Heart right ventricle (tissue), 16 donors: ENCODE results near the gene HPS1. TPM values are rescaled to one million over a fixed set of nuclear protein-coding genes. Genes with fewer than 3 reads are reported as not detected.
A peak's percentile ranks its signal among the peaks of the same experiment; 100 is the strongest.

ENCODE experiments used
- ATAC-seq, 8 donors: fragments of 200-7000 bp; cut with Tn5 transposase; one replicate each; pipeline ENCODE4 v1.9.1; 2020; ENCODE audit warnings: mild to moderate bottlenecking in 8 of 8, moderate library complexity in 8 of 8, moderate number of reproducible peaks in 1 of 8
- DNase-seq, 2 donors: peaks; one replicate each; pipeline ENCODE4 v3.0.0-alpha.2; 2020
- H3K27ac ChIP-seq, 10 donors: fragments of 200-600 bp; sonication (generic) in 2 of 10; one replicate each; pipeline versions ENCODE4 v1.5.0 to v1.8.0; 2020 to 2022; ENCODE audit warnings: mild to moderate bottlenecking in 3 of 10
- H3K27me3 ChIP-seq, 7 donors: fragments of 200-600 bp; one replicate each; pipeline ENCODE4 v1.8.0; 2021 to 2022; ENCODE audit warnings: mild to moderate bottlenecking in 2 of 7
- H3K36me3 ChIP-seq, 9 donors: fragments of 200-600 bp; sonication (generic) in 1 of 9; one replicate each; pipeline versions ENCODE4 v1.5.0 to v1.8.0; 2020 to 2022; ENCODE audit warnings: mild to moderate bottlenecking in 2 of 9
- H3K4me1 ChIP-seq, 9 donors: fragments of 200-600 bp; sonication (generic) in 1 of 9; one replicate each; pipeline versions ENCODE4 v1.5.0 to v1.8.0; 2020 to 2022; ENCODE audit warnings: mild to moderate bottlenecking in 4 of 9
- H3K4me3 ChIP-seq, 10 donors: fragments of 200-600 bp; sonication (generic) in 2 of 10; one replicate each; pipeline versions ENCODE4 v1.5.0 to v1.8.0; 2020 to 2022; ENCODE audit warnings: mild to moderate bottlenecking in 7 of 10, moderate library complexity in 2 of 10
- H3K9me3 ChIP-seq, 11 donors: fragments of 200-600 bp in 10 of 11; sonication (generic) in 2 of 11; one replicate each; pipeline versions ENCODE4 v1.5.0 to v1.8.0; 2013 to 2022; ENCODE audit warnings: mild to moderate bottlenecking in 2 of 11, control low read depth in 1 of 11, moderate library complexity in 1 of 11
- WGBS, 2 donors: extraction: QIAGEN DNeasy Blood & Tissue Kit; methylation state at CpG; one replicate each; pipeline ENCODE4 v1.1.7; 2013; ENCODE audit warnings: inconsistent platforms in 1 of 2; 5-methylcytosine and 5-hydroxymethylcytosine counted together
- intact Hi-C, 10 donors: fragments of 100-400 bp; cut with DNase I; formaldehyde crosslinking; loops; one replicate each; pipeline versions ENCODE4 v1.11.1 to v1.14.2; 2022
- polyA plus RNA-seq, 2 donors: library from polyadenylated mRNA; stranded (reverse); fragments of 200-250 nt; gene quantifications; one replicate each; pipeline ENCODE4 v1.2.3, GENCODE V29; 2013
- total RNA-seq, 10 donors: library from RNA; stranded (reverse); fragmentation: NEBNext Ultra II Directional in 3 of 10; extraction: Animal tissue kit (Norgen Biotek cat#: 25700) in 3 of 10; gene quantifications; one replicate each; pipeline versions ENCODE4 v1.2.1 to v1.2.4, GENCODE V29; 2021 to 2023
- TF ChIP-seq, protein P1 (sequence below), 9 donors: fragments of 200-600 bp; sonication (generic) in 2 of 9; IDR thresholded peaks; one replicate each; pipeline versions ENCODE4 v1.5.0 to v1.8.0; 2021 to 2022; ENCODE audit warnings: antibody characterized with exemption in 9 of 9, mild to moderate bottlenecking in 5 of 9, moderate library complexity in 1 of 9
- donor health status: Arrhythmogenic right ventricular cardiomyopathy.
- donor health status: ischemic (EF 13 %, LVEDD 7.1; RV severe dilation, severe dysfunction).
- donor health status: healthy with polysubstance abuse.
- donor health status: DM: no; HTN: yes; CAD: no.
- donor health status: DM: no; HTN: no; CAD: no.
- donor health status: ischemic (EF 25% LVEDD 6.9; RV normal size, moderate dysfunction).
- donor health status: ischemic (EF 25% LVEDD 5.7; RV mildly dilated, moderate dysfunction).
- donor health status: healthy.
- donor health status: DM: yes; HTN: yes; CAD: no.
- donor health status: Ischemic cardiomyopathy.
- donor health status: ischemic (EF 35%, LVEDD 5.7; RV mildly dilated, moderate dysfunction).
- donor health status: nonischemic (EF 11% LVEDD 7.7; RV severe dilation, severe dysfunction).
- donor health status: DM: yes; HTN: yes; CAD: no.
- donor health status: PGD.
- donor health status: ischemic (EF 29% LVEDD 5.4; RV normal size, mild dysfunction).
- donor health status: nonischemic (EF 23%, LVEDD 6.1; RV moderate dilation, normal function).

Gene HPS1
- total and polyA plus RNA-seq, 12 donors: 21.2 to 54.3 (median 33.4) TPM

DNA sequence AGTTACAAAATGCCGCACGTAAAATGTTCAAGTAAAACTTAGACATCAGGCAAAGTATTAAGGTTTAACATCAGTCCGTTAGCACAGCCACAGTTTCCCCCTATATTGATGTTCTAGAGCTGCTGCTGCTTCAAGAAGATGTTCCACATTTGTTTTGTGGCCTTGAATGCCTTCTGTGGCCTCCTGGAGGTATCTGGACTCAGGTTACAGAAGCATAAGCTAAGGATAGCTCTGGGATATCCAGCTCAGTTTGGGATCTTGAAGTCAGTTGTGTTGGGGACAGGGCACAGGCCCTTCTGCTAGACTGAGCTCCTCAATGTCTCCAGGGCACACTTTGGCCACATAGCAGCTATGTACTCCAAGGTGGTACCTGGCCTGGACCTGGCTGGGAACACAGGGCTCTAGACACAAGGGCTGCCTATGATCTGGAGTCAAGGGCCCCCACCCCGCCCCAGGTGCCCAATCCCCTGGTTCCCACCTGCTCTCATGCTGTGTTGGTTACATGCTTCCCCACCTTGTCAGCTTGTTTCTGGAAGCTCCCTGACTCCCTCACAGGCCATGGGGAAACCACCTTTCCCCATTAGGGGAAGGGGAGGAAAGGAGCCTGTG lies 36.5 kb downstream of the HPS1 start:
- Histone ChIP-seq H3K4me3 (no peak overlapping the region), H3K9me3 (no peaks in the 10 kb centered on the region), H3K27me3 (no peaks in the 10 kb centered on the region), H3K27ac (no peak overlapping the region), H3K36me3 (peaks cover 0 to 13% (median 0%) of the 10 kb centered on the region in 9 donors), H3K4me1 (peaks cover 12 to 46% (median 24%) of the 10 kb centered on the region in 9 donors)
- TF ChIP-seq, protein P1, sequence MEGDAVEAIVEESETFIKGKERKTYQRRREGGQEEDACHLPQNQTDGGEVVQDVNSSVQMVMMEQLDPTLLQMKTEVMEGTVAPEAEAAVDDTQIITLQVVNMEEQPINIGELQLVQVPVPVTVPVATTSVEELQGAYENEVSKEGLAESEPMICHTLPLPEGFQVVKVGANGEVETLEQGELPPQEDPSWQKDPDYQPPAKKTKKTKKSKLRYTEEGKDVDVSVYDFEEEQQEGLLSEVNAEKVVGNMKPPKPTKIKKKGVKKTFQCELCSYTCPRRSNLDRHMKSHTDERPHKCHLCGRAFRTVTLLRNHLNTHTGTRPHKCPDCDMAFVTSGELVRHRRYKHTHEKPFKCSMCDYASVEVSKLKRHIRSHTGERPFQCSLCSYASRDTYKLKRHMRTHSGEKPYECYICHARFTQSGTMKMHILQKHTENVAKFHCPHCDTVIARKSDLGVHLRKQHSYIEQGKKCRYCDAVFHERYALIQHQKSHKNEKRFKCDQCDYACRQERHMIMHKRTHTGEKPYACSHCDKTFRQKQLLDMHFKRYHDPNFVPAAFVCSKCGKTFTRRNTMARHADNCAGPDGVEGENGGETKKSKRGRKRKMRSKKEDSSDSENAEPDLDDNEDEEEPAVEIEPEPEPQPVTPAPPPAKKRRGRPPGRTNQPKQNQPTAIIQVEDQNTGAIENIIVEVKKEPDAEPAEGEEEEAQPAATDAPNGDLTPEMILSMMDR (IDR thresholded peaks at IDR 0.05): no peak
- WGBS, 2 donors: 88 to 96% methylated on average over 4 of the region's 4 CpGs
- intact Hi-C loops: loop anchor here in 3 of 10 donors (5.0 to 10.0 kb wide), 2 partner anchors 68 to 145 kb away; partner anchors contain the start of gene LOXL4 (in 2 of the 3)
- DNase-seq (no peak), ATAC-seq (no peak)

DNA sequence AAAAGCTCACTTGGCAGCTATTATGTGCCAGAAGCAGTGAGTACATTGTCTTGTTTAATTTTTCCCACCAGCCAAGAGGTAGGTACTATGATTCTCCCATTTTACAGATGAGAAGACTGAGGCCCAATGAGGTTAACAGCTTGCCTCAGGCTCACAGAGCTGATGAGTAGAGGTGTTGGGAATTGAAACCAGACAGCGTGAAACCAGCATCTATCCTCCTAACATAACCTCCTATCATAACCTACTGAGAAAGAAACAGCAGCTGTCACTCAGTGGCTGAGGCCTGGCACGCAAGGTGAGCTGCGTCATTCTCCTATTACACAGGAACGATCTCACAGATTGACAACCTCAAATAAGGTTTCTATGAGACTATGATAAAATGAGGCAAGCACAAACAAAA lies 37.9 kb downstream of the HPS1 start:
- H3K4me3 ChIP-seq: no peak overlapping the region
- intact Hi-C loops: no loop called here
- 86 to 89% methylated on average over 4 of the region's 4 CpGs for WGBS, 2 donors
- H3K36me3 ChIP-seq: peaks cover 0 to 17% (median 0%) of the 10 kb centered on the region in 9 donors
- H3K27ac ChIP-seq: no peak overlapping the region
- no peaks in the 10 kb centered on the region for H3K9me3 ChIP-seq
- DNase-seq (no peak), ATAC-seq (no peak)
- TF ChIP-seq, protein P1 (IDR thresholded peaks at IDR 0.05): no peak
- peaks cover under 1 to 35% (median 13%) of the 10 kb centered on the region in 9 donors for H3K4me1 ChIP-seq
- no peaks in the 10 kb centered on the region for H3K27me3 ChIP-seq

DNA sequence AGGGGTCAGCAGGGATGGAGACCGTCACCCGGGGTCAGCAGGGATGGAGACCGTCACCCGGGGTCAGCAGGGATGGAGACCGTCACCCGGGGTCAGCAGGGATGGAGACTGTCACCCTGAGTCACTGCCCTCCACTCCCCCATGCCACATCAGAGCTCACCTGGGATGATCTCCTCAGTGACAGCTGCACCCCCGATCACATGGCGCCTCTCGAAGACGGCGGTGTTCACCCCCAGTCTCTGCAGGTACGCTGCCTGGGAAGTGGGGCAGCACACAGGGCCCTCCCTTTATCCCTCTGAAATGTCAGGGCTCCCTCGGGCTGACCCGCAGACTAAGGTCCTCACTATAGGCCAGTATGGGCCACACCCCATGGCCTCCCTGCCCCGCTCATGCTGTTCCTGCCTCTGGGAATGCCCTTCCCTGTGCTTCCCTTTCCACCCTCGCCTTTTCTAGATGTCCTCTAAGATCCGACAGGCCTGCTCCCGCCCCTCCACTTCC lies 38.9 kb downstream of the HPS1 start:
- 95 to 96% methylated on average over 15 to 18 of the region's 18 CpGs for WGBS, 2 donors
- H3K36me3 ChIP-seq: peaks cover 0 to 26% (median 0%) of the 10 kb centered on the region in 9 donors
- no peak overlapping the region for H3K27ac ChIP-seq
- intact Hi-C loops: no loop called here
- no peaks in the 10 kb centered on the region for H3K9me3 ChIP-seq
- no peaks in the 10 kb centered on the region for H3K27me3 ChIP-seq
- peaks cover 0 to 25% (median 11%) of the 10 kb centered on the region in 9 donors for H3K4me1 ChIP-seq
- DNase-seq: no peak
- ATAC-seq: peak in 1 of 8 donors; percentile 33
- TF ChIP-seq, protein P1 (IDR thresholded peaks at IDR 0.05): no peak
- H3K4me3 ChIP-seq: no peak overlapping the region

DNA sequence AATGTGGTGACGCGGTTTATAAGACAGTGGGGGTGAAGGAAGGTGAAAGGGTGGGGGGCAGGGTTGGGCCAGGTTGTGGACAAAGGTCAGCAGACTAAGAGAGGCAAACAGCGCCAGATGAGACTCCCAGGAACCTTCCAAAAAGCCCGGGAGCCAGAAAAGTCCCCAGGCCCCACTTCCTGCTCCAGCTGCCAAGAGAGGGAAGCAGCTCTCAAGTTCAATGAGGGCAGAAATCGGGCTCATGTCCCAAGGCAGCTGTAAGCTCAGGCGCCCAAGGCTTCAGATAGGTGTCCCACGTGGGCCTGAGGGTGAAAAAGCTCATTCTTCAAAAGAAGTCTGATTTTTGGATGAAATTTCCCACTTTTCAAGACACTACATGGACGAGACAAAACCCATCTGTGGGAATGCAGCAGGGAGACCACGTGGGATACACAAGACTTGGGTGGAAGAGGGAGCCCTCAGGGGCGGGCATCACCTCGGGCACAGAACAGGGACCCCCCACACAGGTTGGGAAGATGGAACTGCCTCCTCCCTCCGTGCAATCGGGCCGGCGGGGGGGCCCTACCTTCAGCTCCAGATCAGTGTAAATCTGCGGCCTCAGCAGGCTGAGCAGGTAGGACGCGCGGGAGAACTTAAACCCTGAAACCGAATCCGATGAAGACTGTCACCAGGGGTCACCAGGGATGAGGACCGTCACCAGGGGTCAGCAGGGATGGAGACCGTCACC lies 39.6 kb downstream of the HPS1 start:
- peak in 3 of 8 donors; percentile 20 to 71 (median 25) for ATAC-seq
- Histone ChIP-seq H3K27ac (no peak overlapping the region), H3K27me3 (no peaks in the 10 kb centered on the region), H3K9me3 (no peaks in the 10 kb centered on the region), H3K36me3 (peaks cover 0 to 28% (median 0%) of the 10 kb centered on the region in 9 donors), H3K4me3 (no peak overlapping the region), H3K4me1 (peaks cover 0 to 21% (median 11%) of the 10 kb centered on the region in 9 donors)
- DNase-seq: no peak
- intact Hi-C loops: no loop called here
- TF ChIP-seq, protein P1 (IDR thresholded peaks at IDR 0.05): no peak
- WGBS, 2 donors: 72 to 76% methylated on average over 23 of the region's 23 CpGs
